GM12878 (cell line): Measurements from ENCODE around the gene RNF181. TPM values are rescaled to one million over a fixed set of nuclear protein-coding genes. Genes with fewer than 3 reads are reported as not detected.

Experiments
- ATAC-seq: fragments of 200-7000 bp; cut with Tn5 transposase; 3 replicates; pipeline ENCODE4 v1.9.1; 2020; ENCODE audit warnings: mild to moderate bottlenecking, moderate library complexity
- BruUV-seq: library from RNA; stranded (reverse); fragments of 400-500 nt; replicated peaks from 2 replicates; lab custom pipeline; 2021; lab: Mats Ljungman, UMichigan
- CTCF ChIA-PET: fragments of 300-600 bp; sonication (Branson Sonifier 250); formaldehyde crosslinking; extraction: SDS; loops from one replicate; lab custom pipeline; 2021; ENCODE audit warnings: inconsistent platforms; lab: Yijun Ruan, JAX
- POLR2A ChIA-PET: fragments of 350-600 bp; formaldehyde crosslinking; extraction: SDS; loops from one replicate; lab custom pipeline; 2021; ENCODE audit warnings: inconsistent platforms; lab: Charles Lee
- RAD21 ChIA-PET: fragments of 300-600 bp; sonication (Branson Sonifier 250); formaldehyde crosslinking; loops from one replicate; lab custom pipeline; 2023; ENCODE audit warnings: antibody characterized with exemption; ENCODE audit not compliant: unreplicated experiment; lab: Charles Lee
- SMC1A ChIA-PET: fragments of 300-600 bp; sonication (Branson Sonifier 250); formaldehyde crosslinking; loops from one replicate; lab custom pipeline; 2023; ENCODE audit not compliant: unreplicated experiment, uncharacterized antibody; lab: Charles Lee
- DNase-seq: peaks from one replicate; pipeline ENCODE4 v3.0.0-alpha.2; 2011; ENCODE audit warnings: low read depth, low spot score
- FAIRE-seq: peaks from 3 replicates; lab custom pipeline; 2011; peaks lifted over from hg19 to GRCh38; lab: Jason Lieb, UNC
- H2AFZ ChIP-seq: 2 replicates; pipeline ENCODE4 v1.6.0; 2011; ENCODE audit warnings: low read depth, low read length, control low read depth; ENCODE audit not compliant: control insufficient read depth
- H3K27ac ChIP-seq: 2 replicates; pipeline ENCODE4 v1.5.1; 2011; ENCODE audit warnings: control low read depth; ENCODE audit not compliant: control insufficient read depth, insufficient read depth
- H3K27me3 ChIP-seq, 2 experiments: replicated peaks in 1 of 2; 2 replicates each; pipeline versions ENCODE4 v1.6.0 to v1.6.1; 2011; ENCODE audit warnings: low read length in 1 of 2; ENCODE audit not compliant: control insufficient read depth in 2 of 2, insufficient read depth in 2 of 2
- H3K36me3 ChIP-seq, 2 experiments: 2 replicates each; pipeline ENCODE4 v1.5.1; 2011; ENCODE audit warnings: low read length in 1 of 2; ENCODE audit not compliant: control insufficient read depth in 2 of 2, insufficient read depth in 2 of 2
- H3K4me1 ChIP-seq: 2 replicates; pipeline ENCODE4 v1.6.1; 2011; ENCODE audit warnings: mild to moderate bottlenecking, low read length, moderate library complexity, mixed read lengths; ENCODE audit not compliant: control insufficient read depth, insufficient read depth
- H3K4me2 ChIP-seq: 2 replicates; pipeline ENCODE4 v1.6.0; 2011; ENCODE audit warnings: control low read depth; ENCODE audit not compliant: control insufficient read depth, insufficient read depth
- H3K4me3 ChIP-seq: fragments of 200-600 bp; sonication (generic); 2 replicates; pipeline ENCODE4 v1.5.1; 2016
- H3K79me2 ChIP-seq: 2 replicates; pipeline ENCODE4 v1.6.0; 2011; ENCODE audit warnings: low read length; ENCODE audit not compliant: control insufficient read depth, insufficient read depth
- H3K9ac ChIP-seq: 2 replicates; pipeline ENCODE4 v1.8.0; 2011; ENCODE audit warnings: low read length, control low read depth, mixed read lengths; ENCODE audit not compliant: control insufficient read depth, insufficient read depth
- H3K9me3 ChIP-seq: replicated peaks from 3 replicates; pipeline ENCODE4 v1.5.1; 2011; ENCODE audit warnings: mild to moderate bottlenecking, low read length; ENCODE audit not compliant: control insufficient read depth, insufficient read depth
- H4K20me1 ChIP-seq: 2 replicates; pipeline ENCODE4 v1.6.0; 2011; ENCODE audit not compliant: control insufficient read depth, insufficient read depth
- ESRRA ChIP-seq: IDR thresholded peaks from 2 replicates; pipeline ENCODE4 v1.6.1; 2012; ENCODE audit warnings: mild to moderate bottlenecking, low read length, improper control_type of control experiment
- EZH2 ChIP-seq: IDR thresholded peaks from 2 replicates; pipeline ENCODE4 v1.6.1; 2012; ENCODE audit warnings: low read depth, mild to moderate bottlenecking, control low read depth, inconsistent platforms, low read length, borderline replicate concordance; ENCODE audit not compliant: control insufficient read depth
- MTA2 ChIP-seq: fragments of 450-650 bp; IDR thresholded peaks from 2 replicates; pipeline ENCODE4 v1.6.1; 2016; ENCODE audit warnings: low read depth, mild to moderate bottlenecking, moderate library complexity
- POLR2A ChIP-seq: IDR thresholded peaks from 2 replicates; pipeline ENCODE4 v1.6.1; 2011; ENCODE audit warnings: low read depth, mild to moderate bottlenecking, low read length
- RCOR1 ChIP-seq: conservative IDR thresholded peaks from 2 replicates; pipeline ENCODE4 v1.6.1; 2012; ENCODE audit warnings: low read depth, low read length, improper control_type of control experiment
- ZBTB33 ChIP-seq: fragments of 450-650 bp; IDR thresholded peaks from 2 replicates; pipeline ENCODE4 v1.6.1; 2017; ENCODE audit warnings: mild to moderate bottlenecking
- WGBS: methylation state at CpG from one replicate; pipeline ENCODE4 v1.1.6; 2016; ENCODE audit warnings: low lambda C conversion rate; ENCODE audit not compliant: insufficient replicate concordance, insufficient coverage; ENCODE audit errors: missing lambda C conversion rate; 5-methylcytosine and 5-hydroxymethylcytosine counted together
- in situ Hi-C: fragments of 300-500 bp; cut with MboI; formaldehyde crosslinking; loops from 9 replicates; pipeline ENCODE4 v1.14.3; 2018; ENCODE audit warnings: mixed read lengths
- intact Hi-C: fragments of 100-400 bp; cut with micrococcal nuclease; formaldehyde crosslinking; loops from one replicate; pipeline ENCODE4 v1.14.2; 2022; ENCODE audit not compliant: unreplicated experiment
- polyA plus RNA-seq, 11 experiments: library from polyadenylated mRNA; depleted of rRNA in 4 of 11; unstranded in 6 of 11; stranded (reverse) in 5 of 11; fragments of >200 nt; fragmentation: Nextera tagmentation in 4 of 11; fragmentation: Illumina TruSeq in 1 of 11; extraction: Ambion mirVana in 4 of 11; extraction: Trizol in 1 of 11; gene quantifications; 1 replicate in 1 of 11; 2 replicates in 10 of 11; pipeline versions ENCODE4 v1.2.1 to v1.2.3, GENCODE V29; 2011 to 2016; ENCODE audit warnings: inconsistent platforms in 2 of 11, missing spikeins in 2 of 11, low read depth in 1 of 11
- total RNA-seq, 4 experiments: library from RNA; depleted of rRNA in 3 of 4; stranded (reverse); fragments of >200 nt in 3 of 4; fragmentation: Illumina TruSeq in 1 of 4; extraction: Trizol in 1 of 4; gene quantifications; 2 replicates each; pipeline versions ENCODE4 v1.2.1 to v1.2.3, GENCODE V29; 2013 to 2021
- TF ChIP-seq, protein P1 (sequence below): fragments of 450-650 bp; IDR thresholded peaks from 2 replicates; pipeline ENCODE4 v1.6.1; 2017; ENCODE audit warnings: borderline replicate concordance

RNF181 gene
- total and polyA plus RNA-seq, 10 of the 15 experiments (the other 5 are each of a cell fraction or from before 2014, with no cell fraction given): 101 to 409 (median 213) TPM

- intact Hi-C loops (no loop called here), in situ Hi-C loops (no loop called here)
- no TSS peak for BruUV-seq
- CTCF ChIA-PET: interaction anchor here (0.7 kb wide), 1 partner anchor 153 kb away, joined by 4 read pairs; no protein-coding TSS in a partner anchor
- TF ChIP-seq MTA2: no peak
- TF ChIP-seq, protein P1, sequence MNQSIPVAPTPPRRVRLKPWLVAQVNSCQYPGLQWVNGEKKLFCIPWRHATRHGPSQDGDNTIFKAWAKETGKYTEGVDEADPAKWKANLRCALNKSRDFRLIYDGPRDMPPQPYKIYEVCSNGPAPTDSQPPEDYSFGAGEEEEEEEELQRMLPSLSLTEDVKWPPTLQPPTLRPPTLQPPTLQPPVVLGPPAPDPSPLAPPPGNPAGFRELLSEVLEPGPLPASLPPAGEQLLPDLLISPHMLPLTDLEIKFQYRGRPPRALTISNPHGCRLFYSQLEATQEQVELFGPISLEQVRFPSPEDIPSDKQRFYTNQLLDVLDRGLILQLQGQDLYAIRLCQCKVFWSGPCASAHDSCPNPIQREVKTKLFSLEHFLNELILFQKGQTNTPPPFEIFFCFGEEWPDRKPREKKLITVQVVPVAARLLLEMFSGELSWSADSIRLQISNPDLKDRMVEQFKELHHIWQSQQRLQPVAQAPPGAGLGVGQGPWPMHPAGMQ: no peak
- TF ChIP-seq EZH2: no peak
- TF ChIP-seq ESRRA: no peak
- no peak for TF ChIP-seq RCOR1
- TF ChIP-seq POLR2A: peak; percentile 12; the same call in 1 of the 2 replicates
- no peak for TF ChIP-seq ZBTB33
- TF ChIP-seq, all 136 proteins: peak for 1
- Histone ChIP-seq H3K9me3 (no peaks in the 10 kb centered on the region), H4K20me1 (no peaks in the 10 kb centered on the region; the same call in 1 of the 2 replicates), H3K79me2 (peaks cover 13% of the 10 kb centered on the region), H3K4me1 (no peaks in the 10 kb centered on the region), H3K4me3 (no peak overlapping the region), H3K9ac (no peak overlapping the region), H2AFZ (no peak overlapping the region), H3K36me3 (peaks cover 3 to 17% of the 10 kb centered on the region in 2 experiments; a peak in 3 of 4 replicates), H3K27me3 (no peaks in the 10 kb centered on the region), H3K27ac (no peak overlapping the region), H3K4me2 (no peak overlapping the region)
- SMC1A ChIA-PET: no interaction called here
- RAD21 ChIA-PET: no interaction called here
- no peak for FAIRE-seq
- ATAC-seq: no peak
- DNase-seq: no peak
- POLR2A ChIA-PET: interaction anchor here (0.7 kb wide), 1 partner anchor 207 kb away, joined by 4 read pairs; no protein-coding TSS in a partner anchor
- WGBS: 90% methylated on average over 9 of the region's 9 CpGs
Observed at GRCh38 chr2:85607268-85608215, 12.0 kb downstream of the RNF181 start.
